Thoracic aorta (tissue), 2 donors: Measurements from ENCODE around the gene IL32. TPM values are rescaled to one million over a fixed set of nuclear protein-coding genes. Genes with fewer than 3 reads are reported as not detected.

Experiments used
- ATAC-seq: fragments of 150-250 bp; one replicate; pipeline ENCODE4 v1.8.0; 2017; ENCODE audit warnings: low read depth; ENCODE audit not compliant: insufficient number of reproducible peaks, low FRiP score
- DNase-seq: peaks from one replicate; pipeline ENCODE4 v3.0.0-alpha.2; 2020; ENCODE audit warnings: low spot score
- H3K27ac ChIP-seq, 2 donors: fragments of 200-600 bp; sonication (generic); 1 replicate in 1 of 2; 2 replicates in 1 of 2; pipeline ENCODE4 v1.5.1; 2016; ENCODE audit warnings: mild to moderate bottlenecking in 2 of 2, moderate library complexity in 2 of 2
- H3K27me3 ChIP-seq: fragments of 200-600 bp; sonication (generic); replicated peaks from 2 replicates; pipeline ENCODE4 v1.6.0; 2016; ENCODE audit warnings: mild to moderate bottlenecking; ENCODE audit not compliant: insufficient read depth
- H3K36me3 ChIP-seq: fragments of 200-600 bp; sonication (generic); one replicate; pipeline ENCODE4 v1.5.1; 2016
- H3K4me1 ChIP-seq, 2 donors: fragments of 200-600 bp; sonication (generic); 1 replicate in 1 of 2; 2 replicates in 1 of 2; pipeline versions ENCODE4 v1.5.1 to v1.6.0; 2016; ENCODE audit warnings: low read depth in 2 of 2, mild to moderate bottlenecking in 1 of 2; ENCODE audit not compliant: control insufficient read depth in 1 of 2
- H3K4me3 ChIP-seq: fragments of 200-600 bp; sonication (generic); 2 replicates; pipeline ENCODE4 v1.5.1; 2016; ENCODE audit warnings: mild to moderate bottlenecking
- H3K9me3 ChIP-seq: fragments of 200-600 bp; sonication (generic); 2 replicates; pipeline ENCODE4 v1.5.1; 2016
- CTCF ChIP-seq: fragments of 200-600 bp; sonication (generic); IDR thresholded peaks from one replicate; pipeline ENCODE4 v1.5.1; 2019; ENCODE audit warnings: antibody characterized with exemption
- total RNA-seq, 2 donors: library from RNA; depleted of rRNA; stranded (reverse); fragments of >200 nt; gene quantifications; one replicate each; pipeline versions ENCODE4 v1.1.0 to v1.2.3, GENCODE V29; 2016

The IL32 gene
- total RNA-seq, result 10 to 100 TPM; 42.4 to 55.4 TPM

GRCh38 chr16:3065069-3065741 lies at the start of gene IL32:
IL32 (plus strand) TSS chr16:3065640; CDS start chr16:3065812, 172 bp downstream.
- Histone ChIP-seq H3K4me3 (peak within 1 kb of the TSS; percentile 64), H3K36me3 (no peaks in the 10 kb centered on the region), H3K4me1 (peaks cover 11 to 25% of the 10 kb centered on the region in 2 donors), H3K9me3 (no peaks in the 10 kb centered on the region), H3K27me3 (no peaks in the 10 kb centered on the region), H3K27ac (peak within 1 kb of the TSS in 1 of 2 donors; percentile 14)
- no peak for DNase-seq
- TF ChIP-seq CTCF, result no peak
- peak; percentile 71 for ATAC-seq

GRCh38 chr16:3015865-3016521 lies 49.4 kb upstream of the IL32 start:
- H3K27ac ChIP-seq, result no peak overlapping the region
- H3K4me1 ChIP-seq, result peaks cover 0 to 3% of the 10 kb centered on the region in 2 donors
- no peak overlapping the region for H3K4me3 ChIP-seq
- no peak for TF ChIP-seq CTCF
- DNase-seq (no peak), ATAC-seq (no peak)
- no peaks in the 10 kb centered on the region for H3K36me3 ChIP-seq
- H3K9me3 ChIP-seq, result no peaks in the 10 kb centered on the region
- H3K27me3 ChIP-seq, result no peaks in the 10 kb centered on the region

- Histone ChIP-seq H3K4me1 (peaks cover 0 to 14% of the 10 kb centered on the region in 2 donors), H3K27ac (no peak overlapping the region), H3K36me3 (no peaks in the 10 kb centered on the region), H3K27me3 (no peaks in the 10 kb centered on the region), H3K4me3 (no peak overlapping the region), H3K9me3 (no peaks in the 10 kb centered on the region)
- DNase-seq, result no peak
- TF ChIP-seq CTCF, result no peak
- no peak for ATAC-seq
Observed at GRCh38 chr16:3017344-3017743, 48.1 kb upstream of the IL32 start.

GRCh38 chr16:3017794-3018506 lies 47.5 kb upstream of the IL32 start, which contains the start of gene CLDN6:
CLDN6 (minus strand) TSS chr16:3018183; CDS start chr16:3016021, 2,162 bp downstream.
- TF ChIP-seq CTCF, result no peak
- Histone ChIP-seq H3K27ac (no peak within 1 kb of the TSS), H3K9me3 (no peaks in the 10 kb centered on the region), H3K27me3 (no peaks in the 10 kb centered on the region), H3K36me3 (no peaks in the 10 kb centered on the region), H3K4me3 (no peak within 1 kb of the TSS), H3K4me1 (peaks cover 0 to 20% of the 10 kb centered on the region in 2 donors)
- DNase-seq, result no peak
- no peak for ATAC-seq
